HL-60 (cell line): ENCODE data around the gene PCID2.

Experiments
- DNase-seq, 2 experiments: peaks; one replicate each; pipeline ENCODE4 v3.0.0-alpha.2; 2010 to 2020; ENCODE audit warnings: low read depth in 1 of 2, low spot score in 1 of 2
- H3K27ac ChIP-seq: fragments of 250-450 bp; sonication (Bioruptor Pico); replicated peaks from 2 replicates; pipeline ENCODE4 v1.5.1; 2020; ENCODE audit warnings: mild to moderate bottlenecking, moderate library complexity
- H3K27me3 ChIP-seq: fragments of 250-450 bp; sonication (Bioruptor Pico); 2 replicates; pipeline ENCODE4 v1.5.1; 2021; ENCODE audit warnings: mild to moderate bottlenecking, moderate library complexity; ENCODE audit not compliant: insufficient read depth, poor library complexity, severe bottlenecking
- H3K4me3 ChIP-seq: replicated peaks from 2 replicates; pipeline ENCODE4 v1.5.1; 2011; ENCODE audit warnings: mild to moderate bottlenecking, control low read depth, low read length; ENCODE audit not compliant: insufficient read depth
- CTCF ChIP-seq: IDR thresholded peaks from one replicate; pipeline ENCODE4 v1.5.1; 2011; ENCODE audit warnings: low read length, control low read depth, inconsistent platforms; ENCODE audit not compliant: insufficient read depth
- GABPA ChIP-seq: IDR thresholded peaks from 2 replicates; pipeline ENCODE4 v1.6.1; 2012; ENCODE audit warnings: low read depth
- POLR2AphosphoS5 ChIP-seq: IDR thresholded peaks from 2 replicates; pipeline ENCODE4 v1.6.1; 2012; ENCODE audit warnings: low read depth
- SPI1 ChIP-seq: IDR thresholded peaks from 2 replicates; pipeline ENCODE4 v1.6.1; 2012; ENCODE audit warnings: low read depth, mild to moderate bottlenecking, borderline replicate concordance
- TF ChIP-seq, protein P1 (sequence below): IDR thresholded peaks from 2 replicates; pipeline ENCODE4 v1.6.1; 2012; ENCODE audit warnings: low read depth; ENCODE audit not compliant: insufficient replicate concordance

PCID2 gene

GRCh38 chr13:113167155-113167554 lies 41.3 kb downstream of the PCID2 start:
- Histone ChIP-seq H3K4me3 (no peak overlapping the region), H3K27ac (no peak overlapping the region), H3K27me3 (peaks cover 12% of the 10 kb centered on the region)
- DNase-seq = no peak
- TF ChIP-seq POLR2AphosphoS5 (no peak), SPI1 (no peak)

DNA sequence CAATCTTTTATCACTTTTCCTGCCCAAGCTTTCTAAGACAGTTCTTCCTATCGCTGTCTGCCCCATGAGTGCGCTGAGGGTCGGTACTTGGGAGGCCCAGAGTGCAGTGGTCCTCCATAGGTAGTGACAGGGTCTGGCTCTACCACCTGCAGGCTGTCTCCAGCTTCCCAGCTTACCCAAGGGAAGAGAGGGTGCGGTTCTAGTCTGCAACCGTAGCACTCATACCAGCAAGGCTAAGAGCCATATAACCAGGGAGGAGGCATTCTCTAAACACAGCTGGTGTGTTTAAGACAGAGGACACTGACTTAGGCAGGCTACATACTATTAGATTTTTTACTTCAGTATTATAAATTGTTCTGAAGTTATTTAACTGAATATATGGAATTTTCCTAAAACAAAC lies 41.8 kb downstream of the PCID2 start:
- TF ChIP-seq CTCF (no peak), SPI1 (no peak), GABPA (no peak), POLR2AphosphoS5 (no peak)
- TF ChIP-seq, protein P1, sequence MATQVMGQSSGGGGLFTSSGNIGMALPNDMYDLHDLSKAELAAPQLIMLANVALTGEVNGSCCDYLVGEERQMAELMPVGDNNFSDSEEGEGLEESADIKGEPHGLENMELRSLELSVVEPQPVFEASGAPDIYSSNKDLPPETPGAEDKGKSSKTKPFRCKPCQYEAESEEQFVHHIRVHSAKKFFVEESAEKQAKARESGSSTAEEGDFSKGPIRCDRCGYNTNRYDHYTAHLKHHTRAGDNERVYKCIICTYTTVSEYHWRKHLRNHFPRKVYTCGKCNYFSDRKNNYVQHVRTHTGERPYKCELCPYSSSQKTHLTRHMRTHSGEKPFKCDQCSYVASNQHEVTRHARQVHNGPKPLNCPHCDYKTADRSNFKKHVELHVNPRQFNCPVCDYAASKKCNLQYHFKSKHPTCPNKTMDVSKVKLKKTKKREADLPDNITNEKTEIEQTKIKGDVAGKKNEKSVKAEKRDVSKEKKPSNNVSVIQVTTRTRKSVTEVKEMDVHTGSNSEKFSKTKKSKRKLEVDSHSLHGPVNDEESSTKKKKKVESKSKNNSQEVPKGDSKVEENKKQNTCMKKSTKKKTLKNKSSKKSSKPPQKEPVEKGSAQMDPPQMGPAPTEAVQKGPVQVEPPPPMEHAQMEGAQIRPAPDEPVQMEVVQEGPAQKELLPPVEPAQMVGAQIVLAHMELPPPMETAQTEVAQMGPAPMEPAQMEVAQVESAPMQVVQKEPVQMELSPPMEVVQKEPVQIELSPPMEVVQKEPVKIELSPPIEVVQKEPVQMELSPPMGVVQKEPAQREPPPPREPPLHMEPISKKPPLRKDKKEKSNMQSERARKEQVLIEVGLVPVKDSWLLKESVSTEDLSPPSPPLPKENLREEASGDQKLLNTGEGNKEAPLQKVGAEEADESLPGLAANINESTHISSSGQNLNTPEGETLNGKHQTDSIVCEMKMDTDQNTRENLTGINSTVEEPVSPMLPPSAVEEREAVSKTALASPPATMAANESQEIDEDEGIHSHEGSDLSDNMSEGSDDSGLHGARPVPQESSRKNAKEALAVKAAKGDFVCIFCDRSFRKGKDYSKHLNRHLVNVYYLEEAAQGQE = no peak
- Histone ChIP-seq H3K27me3 (peaks cover 12% of the 10 kb centered on the region), H3K4me3 (no peak overlapping the region), H3K27ac (no peak overlapping the region)
- no peak for DNase-seq

DNA sequence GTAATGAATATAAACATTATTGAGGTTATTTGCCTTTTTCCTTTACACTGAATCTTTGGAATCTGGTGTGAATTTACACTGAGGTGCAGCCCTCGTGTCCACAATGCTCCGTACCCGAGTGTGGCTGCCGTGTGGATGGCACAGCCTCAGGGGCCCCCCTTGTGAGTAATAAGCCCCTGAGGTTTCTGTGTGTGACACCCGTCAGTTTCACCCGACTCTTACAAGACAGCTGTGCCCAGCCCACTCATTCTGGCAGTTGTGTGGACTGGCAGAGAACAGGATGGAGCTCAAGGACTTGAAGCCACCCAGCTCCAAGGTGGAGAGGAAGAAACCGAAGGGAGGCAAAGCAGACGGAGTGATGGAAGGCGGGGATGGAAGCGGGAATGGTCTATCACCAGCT lies 42.2 kb downstream of the PCID2 start:
- no peak for DNase-seq
- Histone ChIP-seq H3K4me3 (no peak overlapping the region), H3K27ac (no peak overlapping the region), H3K27me3 (peaks cover 13% of the 10 kb centered on the region)
- TF ChIP-seq CTCF (no peak), GABPA (no peak), SPI1 (no peak), POLR2AphosphoS5 (no peak)
- TF ChIP-seq, protein P1 = no peak

DNA sequence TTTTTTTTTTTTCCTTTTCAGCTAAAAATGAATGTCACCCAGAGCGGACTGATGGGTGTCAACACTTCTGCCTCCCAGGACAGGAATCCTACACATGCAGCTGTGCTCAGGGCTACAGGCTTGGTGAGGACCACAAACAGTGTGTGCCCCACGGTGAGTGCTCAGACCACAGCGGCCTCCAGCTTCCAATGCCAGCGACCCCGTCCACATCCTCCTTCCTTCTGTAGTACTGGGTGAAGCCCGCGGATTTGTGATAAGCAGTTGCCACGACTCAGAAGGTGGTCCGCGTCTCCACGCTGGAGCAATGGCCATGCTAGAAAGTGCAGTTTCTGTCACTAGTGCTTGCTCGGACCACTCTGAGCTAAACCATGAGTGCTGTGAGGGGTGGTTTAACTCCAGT lies 44.0 kb downstream of the PCID2 start:
- H3K27ac ChIP-seq = no peak overlapping the region
- DNase-seq = no peak
- TF ChIP-seq, protein P1 = no peak
- TF ChIP-seq POLR2AphosphoS5 (no peak), GABPA (no peak), SPI1 (no peak), CTCF (no peak)
- H3K4me3 ChIP-seq = no peak overlapping the region
- peaks cover 14% of the 10 kb centered on the region for H3K27me3 ChIP-seq
